Measurements from ENCODE around the gene EGFL8. TPM values are rescaled to one million over a fixed set of nuclear protein-coding genes. Genes with fewer than 3 reads are reported as not detected.

The EGFL8 gene
- total and polyA plus RNA-seq, 8 donors = 2.2 to 46.8 (median 6.0) TPM

DNA sequence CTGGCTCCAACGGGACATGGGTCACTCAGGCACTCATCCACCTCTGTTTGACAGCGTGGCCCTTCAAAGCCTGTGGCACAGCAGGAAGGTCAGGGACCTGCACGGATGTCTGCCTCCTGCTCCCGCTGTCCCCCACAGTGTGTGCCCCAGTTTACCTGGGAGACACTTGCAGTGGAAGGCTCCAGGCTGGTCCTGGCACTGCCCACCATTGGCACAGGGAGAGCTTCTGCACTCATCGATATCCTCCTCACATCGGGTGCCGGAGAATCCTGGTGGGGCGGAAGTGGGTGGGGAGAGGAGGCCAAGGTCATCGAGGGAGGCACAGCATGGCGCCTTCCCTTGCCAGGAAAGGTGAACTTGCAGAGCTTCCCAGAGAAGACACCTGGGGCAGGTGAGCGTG, 52.6 kb downstream of the EGFL8 start:
- ATAC-seq (no peak), FAIRE-seq (no peak), DNase-seq (no peak)
- Histone ChIP-seq H3K27ac (no peak overlapping the region), H3K4me3 (no peak overlapping the region), H3K36me3 (no peaks in the 10 kb centered on the region), H3K9me3 (no peaks in the 10 kb centered on the region), H3K4me1 (no peaks in the 10 kb centered on the region), H3K27me3 (no peaks in the 10 kb centered on the region)
- intact Hi-C loops (cut with DNase I) = no loop called here
- 70 to 79% methylated on average over 11 of the region's 11 CpGs for WGBS, 2 donors
- TF ChIP-seq, protein P1, sequence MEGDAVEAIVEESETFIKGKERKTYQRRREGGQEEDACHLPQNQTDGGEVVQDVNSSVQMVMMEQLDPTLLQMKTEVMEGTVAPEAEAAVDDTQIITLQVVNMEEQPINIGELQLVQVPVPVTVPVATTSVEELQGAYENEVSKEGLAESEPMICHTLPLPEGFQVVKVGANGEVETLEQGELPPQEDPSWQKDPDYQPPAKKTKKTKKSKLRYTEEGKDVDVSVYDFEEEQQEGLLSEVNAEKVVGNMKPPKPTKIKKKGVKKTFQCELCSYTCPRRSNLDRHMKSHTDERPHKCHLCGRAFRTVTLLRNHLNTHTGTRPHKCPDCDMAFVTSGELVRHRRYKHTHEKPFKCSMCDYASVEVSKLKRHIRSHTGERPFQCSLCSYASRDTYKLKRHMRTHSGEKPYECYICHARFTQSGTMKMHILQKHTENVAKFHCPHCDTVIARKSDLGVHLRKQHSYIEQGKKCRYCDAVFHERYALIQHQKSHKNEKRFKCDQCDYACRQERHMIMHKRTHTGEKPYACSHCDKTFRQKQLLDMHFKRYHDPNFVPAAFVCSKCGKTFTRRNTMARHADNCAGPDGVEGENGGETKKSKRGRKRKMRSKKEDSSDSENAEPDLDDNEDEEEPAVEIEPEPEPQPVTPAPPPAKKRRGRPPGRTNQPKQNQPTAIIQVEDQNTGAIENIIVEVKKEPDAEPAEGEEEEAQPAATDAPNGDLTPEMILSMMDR (IDR thresholded peaks at IDR 0.05) = no peak

Small RNA genes within 50 kb of the gene (microRNA-seq; reads per million reads assigned to microRNA genes)
- 0 to 0.88 reads per million in 2 donors for gene MIR6721
- 0 to 0.59 reads per million in 2 donors for gene MIR6833

Other genes starting within 250 kb of the EGFL8 start
- gene C2, start 236.9 kb upstream of the EGFL8 start, total RNA-seq = 10 to 100 TPM in 1 of 6 donors, 1 to 10 TPM in 5; 1.1 to 14.0 (median 4.4) TPM
- gene C2, start 236.9 kb upstream of the EGFL8 start, polyA plus RNA-seq = 1 to 10 TPM in 1 of 2 donors, under 1 TPM in 1; 0.63 to 1.8 TPM
- gene CFB, start 218.5 kb upstream of the EGFL8 start, total RNA-seq = 100 to 1,000 TPM in 2 of 6 donors, 10 to 100 TPM in 4; 23.4 to 330 (median 57.1) TPM
- 100 to 1,000 TPM; 101 to 117 TPM for gene CFB, start 218.5 kb upstream of the EGFL8 start, polyA plus RNA-seq
- 10 to 100 TPM; 22.5 to 40.8 (median 28.2) TPM for gene NELFE, start 205.6 kb upstream of the EGFL8 start, total RNA-seq
- gene NELFE, start 205.6 kb upstream of the EGFL8 start, polyA plus RNA-seq = 10 to 100 TPM; 33.8 to 43.8 TPM
- 10 to 100 TPM; 21.4 to 46.3 (median 25.6) TPM for gene SKIC2, start 205.4 kb upstream of the EGFL8 start, total RNA-seq
- 100 to 1,000 TPM; 117 to 163 TPM for gene SKIC2, start 205.4 kb upstream of the EGFL8 start, polyA plus RNA-seq
- gene DXO, start 192.5 kb upstream of the EGFL8 start, total RNA-seq = 10 to 100 TPM in 4 of 6 donors, 1 to 10 TPM in 2; 8.2 to 12.6 (median 11.0) TPM
- 10 to 100 TPM; 32.0 to 39.7 TPM for gene DXO, start 192.5 kb upstream of the EGFL8 start, polyA plus RNA-seq
- 100 to 1,000 TPM in 3 of 6 donors, 10 to 100 TPM in 3; 14.0 to 789 (median 112) TPM for gene C4A, start 182.5 kb upstream of the EGFL8 start, total RNA-seq
- gene C4A, start 182.5 kb upstream of the EGFL8 start, polyA plus RNA-seq = 100 to 1,000 TPM in 1 of 2 donors, 10 to 100 TPM in 1; 40.3 to 130 TPM
- gene C4B, start 149.8 kb upstream of the EGFL8 start, total RNA-seq = 100 to 1,000 TPM in 4 of 6 donors, 10 to 100 TPM in 2; 15.3 to 665 (median 166) TPM
- gene C4B, start 149.8 kb upstream of the EGFL8 start, polyA plus RNA-seq = 100 to 1,000 TPM in 1 of 2 donors, 10 to 100 TPM in 1; 46.1 to 137 TPM
- gene CYP21A2, start 126.2 kb upstream of the EGFL8 start, total RNA-seq = 1 to 10 TPM in 1 of 6 donors, under 1 TPM in 5; 0.23 to 1.5 (median 0.71) TPM
- 1 to 10 TPM; 1.3 to 2.7 TPM for gene CYP21A2, start 126.2 kb upstream of the EGFL8 start, polyA plus RNA-seq
- gene TNXB, start 55.3 kb upstream of the EGFL8 start, total RNA-seq = 10 to 100 TPM in 2 of 6 donors, 1 to 10 TPM in 4; 5.2 to 15.2 (median 7.1) TPM
- gene TNXB, start 55.3 kb upstream of the EGFL8 start, polyA plus RNA-seq = 10 to 100 TPM; 13.1 to 18.6 TPM
- 10 to 100 TPM; 30.2 to 56.5 (median 36.3) TPM for gene ATF6B, start 36.3 kb upstream of the EGFL8 start, total RNA-seq
- 10 to 100 TPM; 54.0 to 68.0 TPM for gene ATF6B, start 36.3 kb upstream of the EGFL8 start, polyA plus RNA-seq
- 1 to 10 TPM; 2.0 to 4.7 (median 3.3) TPM for gene FKBPL, start 34.3 kb upstream of the EGFL8 start, total RNA-seq
- 1 to 10 TPM; 5.0 to 5.9 TPM for gene FKBPL, start 34.3 kb upstream of the EGFL8 start, polyA plus RNA-seq
- under 1 TPM; 0.08 to 0.69 (median 0.37) TPM for gene PRRT1, start 12.7 kb upstream of the EGFL8 start, total RNA-seq
- 1 to 10 TPM; 3.3 to 5.8 TPM for gene PRRT1, start 12.7 kb upstream of the EGFL8 start, polyA plus RNA-seq
- 10 to 100 TPM in 1 of 6 donors, 1 to 10 TPM in 5; 5.6 to 13.9 (median 8.0) TPM for gene PPT2, start 10.5 kb upstream of the EGFL8 start, total RNA-seq
- gene PPT2, start 10.5 kb upstream of the EGFL8 start, polyA plus RNA-seq = 10 to 100 TPM in 1 of 2 donors, 1 to 10 TPM in 1; 9.2 to 12.2 TPM
- gene AGPAT1, start 11.5 kb downstream of the EGFL8 start, total RNA-seq = 10 to 100 TPM; 10.1 to 28.1 (median 15.7) TPM
- gene AGPAT1, start 11.5 kb downstream of the EGFL8 start, polyA plus RNA-seq = 10 to 100 TPM; 19.6 to 24.5 TPM
- 10 to 100 TPM; 16.1 to 28.5 (median 23.2) TPM for gene RNF5, start 13.8 kb downstream of the EGFL8 start, total RNA-seq
- 10 to 100 TPM; 29.0 to 41.4 TPM for gene RNF5, start 13.8 kb downstream of the EGFL8 start, polyA plus RNA-seq
- 1 to 10 TPM; 1.9 to 4.4 (median 2.9) TPM for gene AGER, start 19.7 kb downstream of the EGFL8 start, total RNA-seq
- gene AGER, start 19.7 kb downstream of the EGFL8 start, polyA plus RNA-seq = 10 to 100 TPM; 14.1 to 20.6 TPM
- gene PBX2, start 25.6 kb downstream of the EGFL8 start, total RNA-seq = 10 to 100 TPM; 20.4 to 45.7 (median 26.1) TPM
- gene PBX2, start 25.6 kb downstream of the EGFL8 start, polyA plus RNA-seq = 10 to 100 TPM; 45.9 to 56.3 TPM
- gene GPSM3, start 28.0 kb downstream of the EGFL8 start, total RNA-seq = 10 to 100 TPM in 1 of 6 donors, 1 to 10 TPM in 3, under 1 TPM in 2; 0.59 to 10.1 (median 2.9) TPM
- 1 to 10 TPM; 5.2 to 5.4 TPM for gene GPSM3, start 28.0 kb downstream of the EGFL8 start, polyA plus RNA-seq
- 1 to 10 TPM; 3.1 to 7.1 (median 4.7) TPM for gene NOTCH4, start 59.5 kb downstream of the EGFL8 start, total RNA-seq
- 10 to 100 TPM; 27.4 to 45.2 TPM for gene NOTCH4, start 59.5 kb downstream of the EGFL8 start, polyA plus RNA-seq
- gene TSBP1, start 207.3 kb downstream of the EGFL8 start, total RNA-seq = not detected
- not detected for gene TSBP1, start 207.3 kb downstream of the EGFL8 start, polyA plus RNA-seq
- gene BTNL2, start 242.6 kb downstream of the EGFL8 start, total RNA-seq = not detected
- not detected for gene BTNL2, start 242.6 kb downstream of the EGFL8 start, polyA plus RNA-seq